Liver (tissue), 9 donors: Measurements from ENCODE around the gene CDK17. TPM values are rescaled to one million over a fixed set of nuclear protein-coding genes. Genes with fewer than 3 reads are reported as not detected.
"Not testable (repeated sequence)": the region's sequence is repeated elsewhere in the genome, so short reads cannot be mapped to it uniquely, and the experiment has no call there.

ENCODE experiments used
- DNase-seq: peaks from one replicate; pipeline ENCODE4 v3.0.0-alpha.2; 2017; ENCODE audit warnings: low spot score
- H3K27ac ChIP-seq, 2 donors: one replicate each; pipeline ENCODE4 v1.7.0; 2013; ENCODE audit warnings: inconsistent platforms in 2 of 2, low read length in 2 of 2, control low read depth in 1 of 2, low read depth in 1 of 2, mild to moderate bottlenecking in 1 of 2
- H3K27me3 ChIP-seq, 4 donors: one replicate each; pipeline versions ENCODE4 v1.6.1 to v1.7.0; 2013; ENCODE audit warnings: low read length in 3 of 4, inconsistent platforms in 1 of 4, mild to moderate bottlenecking in 1 of 4, moderate library complexity in 1 of 4; ENCODE audit not compliant: control insufficient read depth in 4 of 4, insufficient read depth in 4 of 4
- H3K36me3 ChIP-seq, 4 donors: one replicate each; pipeline versions ENCODE4 v1.6.1 to v1.7.0; 2013; ENCODE audit warnings: low read length in 3 of 4, mild to moderate bottlenecking in 3 of 4, low read depth in 1 of 4, moderate library complexity in 1 of 4; ENCODE audit not compliant: control insufficient read depth in 4 of 4, insufficient read depth in 3 of 4
- H3K4me1 ChIP-seq, 4 donors: one replicate each; pipeline versions ENCODE4 v1.6.1 to v1.7.0; 2013; ENCODE audit warnings: low read length in 3 of 4, mild to moderate bottlenecking in 3 of 4, moderate library complexity in 1 of 4; ENCODE audit not compliant: control insufficient read depth in 4 of 4, insufficient read depth in 4 of 4
- H3K4me3 ChIP-seq, 3 donors: one replicate each; pipeline versions ENCODE4 v1.6.1 to v1.7.0; 2013; ENCODE audit warnings: low read length in 3 of 3, control low read depth in 1 of 3, low read depth in 1 of 3, mild to moderate bottlenecking in 1 of 3
- H3K9ac ChIP-seq, 2 donors: one replicate each; pipeline ENCODE4 v1.7.0; 2013; ENCODE audit warnings: low read length in 2 of 2, mild to moderate bottlenecking in 2 of 2, moderate library complexity in 2 of 2, control low read depth in 1 of 2, low read depth in 1 of 2
- H3K9me3 ChIP-seq, 4 donors: one replicate each; pipeline versions ENCODE4 v1.6.1 to v1.7.0; 2013; ENCODE audit warnings: low read length in 3 of 4; ENCODE audit not compliant: control insufficient read depth in 4 of 4
- EGR1 ChIP-seq, 2 donors: IDR thresholded peaks; 2 replicates each; pipeline ENCODE4 v1.6.1; 2016 to 2018; ENCODE audit warnings: antibody characterized with exemption in 2 of 2, low read depth in 2 of 2
- FOXA2 ChIP-seq: IDR thresholded peaks from 2 replicates; pipeline ENCODE4 v1.6.1; 2016; ENCODE audit warnings: antibody characterized with exemption
- GABPA ChIP-seq, 2 donors: IDR thresholded peaks in 1 of 2; conservative IDR thresholded peaks in 1 of 2; 2 replicates each; pipeline ENCODE4 v1.6.1; 2016; ENCODE audit warnings: antibody characterized with exemption in 2 of 2, mild to moderate bottlenecking in 1 of 2, moderate library complexity in 1 of 2
- JUND ChIP-seq, 2 donors: IDR thresholded peaks; 2 replicates each; pipeline ENCODE4 v1.6.1; 2016; ENCODE audit warnings: antibody characterized with exemption in 2 of 2
- REST ChIP-seq: IDR thresholded peaks from 2 replicates; pipeline ENCODE4 v1.6.1; 2016; ENCODE audit warnings: antibody characterized with exemption, mild to moderate bottlenecking
- RXRA ChIP-seq, 2 donors: IDR thresholded peaks; 2 replicates each; pipeline ENCODE4 v1.6.1; 2017 to 2018; ENCODE audit warnings: antibody characterized with exemption in 2 of 2, mild to moderate bottlenecking in 1 of 2
- YY1 ChIP-seq: IDR thresholded peaks from 2 replicates; pipeline ENCODE4 v1.6.1; 2016; ENCODE audit warnings: antibody characterized with exemption, mild to moderate bottlenecking
- ZBTB33 ChIP-seq: IDR thresholded peaks from 2 replicates; pipeline ENCODE4 v1.6.1; 2016; ENCODE audit warnings: antibody characterized with exemption
- WGBS: extraction: QIAGEN DNeasy Blood & Tissue Kit; methylation state at CpG from one replicate; pipeline ENCODE4 v1.1.7; 2013; 5-methylcytosine and 5-hydroxymethylcytosine counted together
- polyA plus RNA-seq, 2 donors: library from polyadenylated mRNA; stranded (reverse) in 1 of 2; unstranded in 1 of 2; fragments of 200-250 nt in 1 of 2; fragments of >200 nt in 1 of 2; fragmentation: Nextera tagmentation in 1 of 2; extraction: Ambion mirVana in 1 of 2; gene quantifications; one replicate each; pipeline versions ENCODE4 v1.2.1 to v1.2.3, GENCODE V29; 2013 to 2015
- total RNA-seq, 2 donors: library from RNA; depleted of rRNA; stranded (reverse); fragments of >200 nt; gene quantifications; one replicate each; pipeline ENCODE4 v1.2.3, GENCODE V29; 2014
- donor health status: healthy.
- donor health status: healthy.
- donor health status: healthy.
- donor health status: healthy.
- donor health status: healthy.

Gene CDK17
- total and polyA plus RNA-seq, 4 donors, result 4.8 to 25.2 (median 14.9) TPM

- no peak for TF ChIP-seq EGR1 (IDR thresholded peaks at IDR 0.05; ENCODE audit: low read depth in 2 of 2)
- no peak for TF ChIP-seq FOXA2
- no peak for TF ChIP-seq REST
Measured at GRCh38 chr12:96436366-96437170, 36.3 kb upstream of the CDK17 start (continued).

- H3K27me3 ChIP-seq, result no peaks in the 10 kb centered on the region
- DNase-seq, result no peak
- H3K4me3 ChIP-seq, result no peak overlapping the region
- H3K36me3 ChIP-seq, result no peaks in the 10 kb centered on the region
- H3K4me1 ChIP-seq, result no peaks in the 10 kb centered on the region
- H3K9me3 ChIP-seq, result no peaks in the 10 kb centered on the region
- H3K27ac ChIP-seq, result no peak overlapping the region
- 70% methylated on average over 6 of the region's 6 CpGs for WGBS
- no peak for TF ChIP-seq GABPA (IDR thresholded peaks at IDR 0.05 in 1 of 2, conservative IDR thresholded peaks at IDR 0.05 in 1 of 2)
- no peak for TF ChIP-seq YY1
- TF ChIP-seq REST, result no peak
- no peak for TF ChIP-seq JUND (IDR thresholded peaks at IDR 0.05)
- TF ChIP-seq FOXA2, result no peak
- TF ChIP-seq RXRA (IDR thresholded peaks at IDR 0.05), result no peak
- TF ChIP-seq ZBTB33, result no peak
- H3K9ac ChIP-seq, result no peak overlapping the region
Measured at GRCh38 chr12:96434107-96434506, 33.9 kb upstream of the CDK17 start.

GRCh38 chr12:96432496-96433321 lies 32.5 kb upstream of the CDK17 start:
- DNase-seq, H3K9ac ChIP-seq: not testable (repeated sequence)
- 90% methylated on average over 4 of the region's 4 CpGs for WGBS

More at GRCh38 chr12:96432496-96433321, 32.5 kb upstream of the CDK17 start:
- not testable (repeated sequence) for H3K9me3 ChIP-seq, H3K4me1 ChIP-seq, H3K4me3 ChIP-seq, H3K27ac ChIP-seq, H3K36me3 ChIP-seq, H3K27me3 ChIP-seq
